ENCODE results near the gene NLRC5.

Gene NLRC5

DNA sequence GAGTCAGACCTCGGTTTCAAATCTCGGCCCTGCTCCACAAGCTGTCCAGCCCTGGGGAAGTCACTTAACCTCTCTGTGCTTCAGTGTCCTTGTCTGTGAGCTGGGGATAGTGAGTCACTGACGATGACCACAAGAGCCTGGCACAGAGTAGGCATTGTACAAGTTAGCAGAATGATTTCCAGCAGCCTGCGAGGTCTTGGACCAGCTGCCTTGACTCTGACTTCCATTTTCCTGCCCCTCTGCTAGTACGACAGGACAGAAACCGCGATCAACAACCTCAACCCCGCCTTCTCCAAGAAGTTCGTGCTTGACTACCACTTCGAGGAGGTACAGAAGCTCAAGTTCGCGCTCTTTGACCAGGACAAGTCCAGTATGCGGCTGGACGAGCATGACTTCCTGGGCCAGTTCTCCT, 123.7 kb downstream of the NLRC5 start:
- TF ChIP-seq, protein P1, sequence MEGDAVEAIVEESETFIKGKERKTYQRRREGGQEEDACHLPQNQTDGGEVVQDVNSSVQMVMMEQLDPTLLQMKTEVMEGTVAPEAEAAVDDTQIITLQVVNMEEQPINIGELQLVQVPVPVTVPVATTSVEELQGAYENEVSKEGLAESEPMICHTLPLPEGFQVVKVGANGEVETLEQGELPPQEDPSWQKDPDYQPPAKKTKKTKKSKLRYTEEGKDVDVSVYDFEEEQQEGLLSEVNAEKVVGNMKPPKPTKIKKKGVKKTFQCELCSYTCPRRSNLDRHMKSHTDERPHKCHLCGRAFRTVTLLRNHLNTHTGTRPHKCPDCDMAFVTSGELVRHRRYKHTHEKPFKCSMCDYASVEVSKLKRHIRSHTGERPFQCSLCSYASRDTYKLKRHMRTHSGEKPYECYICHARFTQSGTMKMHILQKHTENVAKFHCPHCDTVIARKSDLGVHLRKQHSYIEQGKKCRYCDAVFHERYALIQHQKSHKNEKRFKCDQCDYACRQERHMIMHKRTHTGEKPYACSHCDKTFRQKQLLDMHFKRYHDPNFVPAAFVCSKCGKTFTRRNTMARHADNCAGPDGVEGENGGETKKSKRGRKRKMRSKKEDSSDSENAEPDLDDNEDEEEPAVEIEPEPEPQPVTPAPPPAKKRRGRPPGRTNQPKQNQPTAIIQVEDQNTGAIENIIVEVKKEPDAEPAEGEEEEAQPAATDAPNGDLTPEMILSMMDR (IDR thresholded peaks at IDR 0.05; ENCODE audit: insufficient read depth, low read depth, low read length, missing control alignments), result no peak
- DNase-seq (ENCODE audit: low read depth), result peak; percentile 64
- H3K4me3 ChIP-seq (ENCODE audit: low read depth, low read length), result no peak overlapping the region

DNA sequence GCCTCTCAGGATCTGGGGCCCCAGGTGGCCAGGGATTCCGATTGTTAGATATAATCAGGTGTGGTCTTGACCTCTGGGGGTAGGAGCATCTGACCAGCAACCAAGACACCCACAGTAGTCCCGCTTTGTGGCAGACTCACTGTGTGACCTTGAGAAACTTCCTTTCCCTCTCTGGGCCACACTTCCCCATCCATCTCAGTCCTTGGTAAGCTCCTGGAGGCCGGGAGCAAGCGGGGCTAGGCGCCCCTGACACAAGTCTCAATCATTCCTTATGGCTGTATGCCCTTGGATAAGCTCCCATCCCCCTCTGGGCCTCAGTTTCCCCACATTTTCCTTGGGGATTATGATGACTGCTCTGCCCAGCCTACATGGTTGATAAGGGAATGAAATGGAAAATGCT, 124.3 kb downstream of the NLRC5 start:
- TF ChIP-seq, protein P1 (IDR thresholded peaks at IDR 0.05; ENCODE audit: insufficient read depth, low read depth, low read length, missing control alignments), result no peak
- H3K4me3 ChIP-seq (ENCODE audit: low read depth, low read length), result no peak overlapping the region
- no peak for DNase-seq (ENCODE audit: low read depth)

DNA sequence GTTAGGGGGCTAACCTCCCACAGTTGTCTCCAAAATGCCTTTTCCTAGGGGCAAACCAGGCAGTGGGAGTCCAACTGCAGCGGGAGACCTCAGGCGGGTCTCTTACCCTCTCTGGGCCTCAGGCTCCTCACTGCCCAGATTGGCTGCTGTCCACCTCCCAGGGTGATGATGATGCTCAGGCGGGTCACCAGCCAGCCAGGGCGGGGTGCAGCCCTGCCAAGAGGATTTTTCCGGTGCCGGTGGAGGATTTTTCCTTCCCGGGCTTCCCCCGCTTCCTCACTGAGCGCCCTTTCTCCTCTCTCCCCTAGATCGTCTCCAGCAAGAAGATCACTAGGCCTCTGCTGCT, 125.8 kb downstream of the NLRC5 start:
- TF ChIP-seq, protein P1 (IDR thresholded peaks at IDR 0.05; ENCODE audit: insufficient read depth, low read depth, low read length, missing control alignments), result no peak
- H3K4me3 ChIP-seq (ENCODE audit: low read depth, low read length), result no peak overlapping the region
- no peak for DNase-seq (ENCODE audit: low read depth)

DNA sequence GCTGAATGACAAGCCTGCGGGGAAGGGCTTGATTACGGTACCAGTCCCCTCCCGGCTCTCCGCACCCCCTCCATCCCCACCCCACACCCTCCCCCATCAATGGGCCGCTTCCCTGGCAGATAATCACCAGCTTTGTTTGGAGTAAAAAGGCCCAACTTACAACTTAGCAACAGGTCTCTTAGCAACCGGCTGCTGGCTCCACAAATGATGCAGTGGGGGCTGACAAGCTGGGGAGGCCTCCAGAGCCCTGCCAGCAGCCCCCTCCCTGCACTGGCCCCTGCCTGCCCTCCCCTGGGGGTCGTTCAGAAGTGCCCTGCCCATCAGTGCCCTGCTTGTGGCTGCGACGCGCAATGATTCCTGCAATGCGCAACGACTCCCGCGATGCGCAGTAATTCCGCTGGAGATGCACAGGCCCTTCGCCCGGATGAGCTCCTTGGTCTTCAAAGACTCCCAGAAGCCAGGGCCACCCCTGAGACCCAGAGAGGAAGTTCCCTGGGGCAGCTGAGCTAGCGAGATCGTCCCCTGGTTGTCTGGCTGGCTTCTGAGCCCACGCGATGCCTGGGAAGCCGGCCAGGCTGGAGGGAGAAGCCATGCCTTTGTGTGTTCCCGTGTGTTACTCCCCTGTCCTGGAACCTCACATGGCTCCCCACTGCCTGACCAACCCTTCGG, 126.3 kb downstream of the NLRC5 start:
- TF ChIP-seq, protein P1 (IDR thresholded peaks at IDR 0.05; ENCODE audit: insufficient read depth, low read depth, low read length, missing control alignments), result no peak
- H3K4me3 ChIP-seq (ENCODE audit: low read depth, low read length), result no peak overlapping the region
- no peak for DNase-seq (ENCODE audit: low read depth)

DNA sequence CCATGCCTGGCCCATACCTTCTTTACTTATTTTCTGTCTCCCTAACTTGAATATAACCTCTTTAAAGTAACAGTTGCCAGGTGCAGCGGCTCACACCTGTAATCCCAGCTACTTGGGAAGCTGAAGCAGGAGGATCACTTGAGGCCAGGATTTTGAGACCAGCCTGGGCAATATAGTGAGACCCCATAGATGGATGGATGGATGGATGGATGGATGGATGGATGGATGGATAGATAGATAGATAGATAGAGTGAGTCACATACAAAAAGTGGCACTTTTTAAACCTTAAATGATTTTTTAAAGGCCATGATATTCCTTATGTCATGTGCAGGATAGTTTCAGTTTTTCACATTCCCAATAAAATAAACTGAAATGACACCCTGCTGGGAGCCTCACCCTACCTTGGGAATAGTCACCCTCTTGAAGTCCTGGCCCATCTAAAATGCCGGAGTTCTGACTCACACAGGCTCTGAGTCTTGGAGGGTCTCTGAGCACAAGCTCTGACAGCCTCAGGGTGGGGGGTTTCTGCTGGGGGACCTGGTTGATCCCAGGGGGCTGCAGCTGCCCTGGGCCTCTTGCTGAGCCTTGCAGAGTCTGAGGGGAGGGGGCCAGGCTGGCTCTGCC, 129.2 kb downstream of the NLRC5 start:
- TF ChIP-seq, protein P1 (IDR thresholded peaks at IDR 0.05; ENCODE audit: insufficient read depth, low read depth, low read length, missing control alignments), result no peak
- H3K4me3 ChIP-seq (ENCODE audit: low read depth, low read length), result no peak overlapping the region
- no peak for DNase-seq (ENCODE audit: low read depth)

DNA sequence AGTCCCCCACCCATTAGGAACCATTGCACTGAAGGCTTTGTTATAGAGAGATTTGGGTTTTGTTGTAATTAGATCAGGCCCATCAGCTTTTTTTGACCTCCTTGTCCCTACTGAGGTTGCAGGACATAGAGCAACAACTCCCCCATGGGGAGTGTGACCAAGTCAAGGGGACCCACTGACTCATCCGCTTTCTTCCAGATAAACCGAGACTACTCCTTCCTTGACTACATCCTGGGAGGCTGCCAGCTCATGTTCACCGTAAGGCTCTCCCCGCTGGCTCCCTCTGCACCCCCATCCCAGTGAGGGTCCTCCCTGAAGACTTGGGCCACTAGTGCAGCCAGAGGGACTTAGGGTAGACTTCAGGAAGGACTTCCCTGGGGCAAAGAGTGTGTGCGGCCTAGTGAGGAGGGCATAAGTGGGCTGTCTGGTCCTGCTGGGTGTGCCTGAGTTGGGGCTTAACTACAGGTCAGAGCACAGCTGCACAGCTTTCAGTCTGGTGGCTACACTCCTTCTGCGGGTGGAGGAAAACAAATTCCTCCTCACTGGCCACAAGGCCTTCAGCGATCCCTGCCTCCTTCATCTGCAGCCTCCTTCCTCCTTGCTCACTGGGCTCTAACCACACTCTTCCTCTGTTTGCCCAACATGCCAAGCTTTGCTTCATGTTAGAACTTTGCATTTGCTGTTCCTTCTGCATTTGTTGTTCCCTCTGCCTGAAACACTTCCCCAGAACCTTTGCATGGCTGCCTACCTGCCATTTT, 134.0 kb downstream of the NLRC5 start:
- H3K4me3 ChIP-seq (ENCODE audit: low read depth, low read length), result no peak overlapping the region
- TF ChIP-seq, protein P1 (IDR thresholded peaks at IDR 0.05; ENCODE audit: insufficient read depth, low read depth, low read length, missing control alignments), result no peak
- DNase-seq (ENCODE audit: low read depth), result no peak
